Epidermal melanocyte (primary cell): ENCODE results near the gene C11orf91.
"Not testable (repeated sequence)": the region's sequence is repeated elsewhere in the genome, so short reads cannot be mapped to it uniquely, and the experiment has no call there.

Experiments
- DNase-seq: peaks from one replicate; pipeline ENCODE4 v3.0.0; 2011; ENCODE audit warnings: low spot score; ENCODE audit not compliant: insufficient read length

Gene C11orf91, protein sequence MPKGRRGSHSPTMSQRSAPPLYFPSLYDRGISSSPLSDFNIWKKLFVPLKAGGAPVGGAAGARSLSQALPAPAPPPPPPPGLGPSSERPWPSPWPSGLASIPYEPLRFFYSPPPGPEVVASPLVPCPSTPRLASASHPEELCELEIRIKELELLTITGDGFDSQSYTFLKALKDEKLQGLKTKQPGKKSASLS

DNA sequence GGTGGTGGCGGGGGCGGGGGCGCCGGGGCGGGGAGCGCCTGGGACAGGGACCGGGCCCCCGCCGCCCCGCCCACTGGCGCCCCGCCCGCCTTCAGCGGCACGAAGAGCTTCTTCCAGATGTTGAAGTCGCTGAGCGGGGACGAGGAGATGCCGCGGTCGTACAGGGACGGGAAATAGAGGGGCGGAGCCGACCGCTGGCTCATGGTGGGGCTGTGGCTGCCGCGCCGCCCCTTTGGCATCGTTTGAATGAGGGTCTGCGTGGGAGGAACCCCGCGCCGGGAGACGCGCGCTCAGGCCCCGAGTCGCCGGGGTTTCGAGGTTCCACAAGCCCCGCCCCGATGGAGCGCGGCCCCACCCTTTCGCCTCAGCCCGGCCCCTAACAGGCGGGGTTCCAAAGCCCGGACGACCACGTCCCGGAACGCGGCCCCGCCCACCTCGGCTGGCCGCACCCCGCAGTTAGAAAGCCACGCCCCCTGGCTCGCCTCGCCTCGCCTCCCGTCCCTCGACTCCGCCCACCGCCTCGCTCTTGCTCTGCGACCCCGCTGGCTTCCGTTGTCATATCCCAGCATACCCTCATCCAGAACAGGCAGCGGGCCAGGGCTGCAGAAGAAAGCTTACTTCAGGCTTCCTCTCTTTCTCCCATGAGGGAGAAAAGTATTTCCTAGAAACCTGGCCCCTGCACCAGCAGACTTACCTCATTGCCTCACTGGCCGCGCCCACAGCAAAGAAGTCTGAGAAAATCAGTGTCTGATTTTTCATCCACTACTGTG lies at the start of gene C11orf91:
C11orf91 (minus strand) TSS at position 325 of the 770 bp plus-strand sequence; CDS start at position 239, 86 bp downstream.
- peak; percentile 54 for DNase-seq

DNA sequence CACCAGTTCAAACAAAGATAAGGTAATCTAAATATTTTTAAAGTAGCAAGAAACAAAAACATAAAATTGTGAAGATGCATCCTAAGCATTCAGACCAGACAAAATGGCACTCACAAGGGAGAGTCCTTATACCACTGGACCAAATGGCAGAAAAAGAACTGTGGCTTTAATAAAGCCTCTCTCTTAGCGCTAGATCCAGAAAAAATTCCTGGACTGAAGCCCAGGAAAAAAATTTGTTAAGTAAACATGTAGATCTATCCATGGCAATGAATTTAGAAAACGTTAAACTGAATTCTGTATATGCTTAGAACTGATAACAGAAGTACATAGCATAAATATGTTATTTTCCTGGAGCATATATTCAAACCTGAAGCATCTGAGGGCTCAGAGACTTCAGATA lies 47.4 kb upstream of the C11orf91 start:
- no peak for DNase-seq

DNA sequence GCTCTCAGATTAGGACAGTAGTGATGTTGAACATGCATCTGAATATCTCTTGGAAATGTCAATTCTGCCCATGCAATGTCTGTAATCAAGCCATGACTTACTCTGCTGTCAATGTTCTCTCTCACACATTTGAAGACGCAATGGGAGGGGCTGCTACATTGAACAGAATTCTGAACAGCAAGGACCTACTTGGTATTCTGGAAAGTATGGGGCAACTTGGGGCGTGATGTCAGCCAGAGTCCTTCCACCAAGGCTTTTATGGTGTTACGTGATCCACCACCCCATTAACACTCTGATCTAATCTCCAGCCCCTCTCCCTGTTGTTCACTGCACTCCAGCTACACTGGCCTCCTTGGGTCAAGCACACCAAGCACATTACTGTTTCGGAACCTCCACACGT lies 42.7 kb upstream of the C11orf91 start:
- no peak for DNase-seq

DNA sequence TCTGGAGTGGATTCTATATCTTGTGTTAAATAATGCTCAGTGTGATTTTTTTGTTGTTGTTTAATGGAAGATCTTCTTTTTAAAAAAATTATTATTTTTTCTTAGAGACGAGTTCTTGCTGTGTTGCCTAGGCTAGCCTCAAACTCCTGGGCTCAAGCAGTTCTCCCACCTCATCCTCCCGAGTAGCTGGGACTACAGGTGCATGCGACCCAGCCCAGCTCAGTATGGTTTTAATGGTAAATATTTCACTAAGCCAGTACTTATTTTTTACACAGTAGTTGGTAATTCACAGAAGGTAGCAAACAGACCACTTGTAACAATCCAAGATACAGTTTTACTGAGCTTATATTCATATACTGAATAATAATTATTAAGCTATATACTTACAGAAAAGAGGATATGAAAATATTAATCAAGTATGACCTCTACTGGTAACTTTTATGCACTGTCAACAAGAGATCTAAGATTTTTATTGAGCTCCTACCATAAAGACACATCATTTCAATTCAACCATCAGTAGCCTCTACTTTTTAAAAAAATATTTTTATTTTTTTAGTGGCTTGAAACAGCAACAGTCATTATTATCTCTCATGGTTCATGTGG lies 41.7 kb upstream of the C11orf91 start:
- DNase-seq: no peak

DNA sequence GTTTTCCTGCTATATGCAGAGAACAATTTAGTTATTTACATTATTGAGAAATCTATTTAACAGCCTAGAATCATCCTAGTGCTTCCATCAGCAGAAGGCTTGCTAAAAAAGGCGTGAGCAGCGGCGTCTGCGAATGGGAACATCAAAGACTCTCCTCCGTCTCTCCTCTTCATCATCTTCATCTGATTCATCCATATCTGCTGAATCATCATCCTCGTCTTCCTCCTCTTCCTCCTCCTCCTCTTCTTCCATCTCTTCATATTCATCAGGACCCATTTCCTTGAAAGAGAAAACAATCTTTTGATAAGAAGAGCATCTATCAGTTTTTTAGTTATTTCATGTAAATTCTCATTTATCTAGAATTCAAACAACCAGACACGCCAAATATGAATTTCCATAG lies 41.2 kb upstream of the C11orf91 start:
- DNase-seq: no peak

DNA sequence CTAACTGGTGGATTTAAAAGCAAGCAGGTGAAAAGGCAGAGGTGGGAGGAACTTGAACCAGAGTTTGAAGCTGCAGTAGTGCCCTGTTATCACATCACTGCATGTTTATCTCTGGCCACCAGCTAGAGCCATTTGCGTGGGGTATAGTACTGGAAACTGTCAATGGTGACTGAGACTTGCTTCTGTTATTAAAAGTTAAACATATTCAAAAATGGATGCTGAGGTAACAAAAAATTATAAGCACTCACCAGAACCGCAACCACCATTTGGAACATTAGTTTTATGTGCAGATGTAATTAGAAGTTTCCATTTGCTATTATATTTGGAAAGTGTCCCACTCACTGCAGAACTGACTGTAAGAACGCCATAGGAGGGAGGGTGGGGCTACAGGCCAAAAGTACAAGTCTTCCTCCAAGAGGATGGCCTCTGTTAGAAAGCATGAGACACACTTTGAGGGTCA lies 36.8 kb upstream of the C11orf91 start:
- DNase-seq: no peak

DNA sequence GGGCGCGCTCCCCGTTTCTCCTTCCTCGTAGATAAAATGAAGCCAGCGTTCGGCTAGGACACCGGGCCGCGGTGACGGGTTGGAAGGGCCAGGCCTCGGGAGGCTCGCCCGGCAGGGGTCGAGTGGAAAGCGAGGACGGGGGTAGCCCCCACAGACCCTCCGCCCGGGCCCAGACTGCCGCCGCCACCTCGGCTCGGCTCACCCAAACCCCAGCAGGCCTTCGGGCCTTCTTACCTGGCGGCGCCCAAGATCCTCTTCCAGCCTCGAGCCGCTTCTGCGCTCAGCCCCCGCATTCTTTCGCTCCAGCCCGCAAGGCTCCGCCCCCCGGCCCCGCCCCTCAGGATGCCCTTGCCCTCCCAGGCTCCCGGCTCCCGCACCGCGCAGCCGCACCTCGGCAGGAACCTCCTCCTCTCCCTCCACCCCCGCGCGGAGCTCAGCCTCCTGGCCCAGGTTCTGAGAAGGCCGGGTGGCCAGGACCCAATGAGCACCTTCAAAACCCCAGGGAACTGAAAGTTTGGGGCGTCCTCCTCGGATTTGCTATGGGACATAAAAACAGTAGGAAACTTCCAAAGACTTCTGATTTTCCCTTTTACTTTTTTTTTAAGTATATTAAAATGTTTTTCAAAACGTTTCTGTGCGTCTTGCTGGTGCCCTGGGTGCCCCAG lies 35.7 kb upstream of the C11orf91 start, which contains the start of gene CD59:
CD59 (minus strand) TSS at position 276 of the 665 bp plus-strand sequence. CDS start 13,978 bp downstream, outside the sequence.
- peak; percentile 85 for DNase-seq

DNA sequence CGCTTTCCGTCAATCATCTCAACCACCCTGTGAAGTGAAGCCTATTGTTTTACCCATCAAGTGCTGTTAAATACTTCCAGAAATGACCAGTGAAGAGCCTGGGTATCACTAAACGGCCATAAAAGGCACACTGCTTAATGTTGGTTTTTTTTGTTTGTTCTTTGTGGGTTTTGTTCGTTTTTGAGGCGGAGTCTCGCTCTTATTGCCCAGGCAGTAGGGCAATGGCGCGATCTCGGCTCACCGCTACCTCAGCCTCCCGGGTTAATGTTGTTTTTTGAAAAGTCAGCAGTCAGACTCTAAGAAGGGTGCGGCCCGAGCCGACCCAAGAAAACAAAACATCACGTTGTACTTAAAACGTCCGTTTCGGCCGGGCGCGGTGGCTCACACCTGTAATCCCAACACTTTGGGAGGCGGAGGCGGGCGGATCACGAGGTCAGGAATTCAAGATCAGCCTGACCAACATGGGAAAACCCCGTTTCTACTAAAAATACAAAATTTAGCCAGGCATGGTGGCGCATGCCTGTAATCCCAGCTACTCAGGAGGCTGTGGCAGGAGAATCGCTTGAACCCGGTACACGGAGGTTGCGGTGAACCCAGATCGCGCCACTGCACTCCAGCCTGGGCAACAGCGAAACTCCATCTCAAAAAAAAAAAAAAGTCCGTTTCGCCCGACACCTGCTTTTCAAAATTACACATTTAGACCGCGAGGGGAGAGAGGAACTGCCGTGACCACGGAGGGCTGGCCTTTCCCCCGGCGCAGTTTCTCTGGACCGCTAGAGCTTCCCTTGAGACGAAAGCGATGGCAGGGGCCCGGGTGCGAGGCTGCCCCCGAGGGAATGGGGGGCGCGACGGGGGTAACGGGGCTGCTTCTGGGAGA lies 34.9 kb upstream of the C11orf91 start:
- no peak for DNase-seq

DNA sequence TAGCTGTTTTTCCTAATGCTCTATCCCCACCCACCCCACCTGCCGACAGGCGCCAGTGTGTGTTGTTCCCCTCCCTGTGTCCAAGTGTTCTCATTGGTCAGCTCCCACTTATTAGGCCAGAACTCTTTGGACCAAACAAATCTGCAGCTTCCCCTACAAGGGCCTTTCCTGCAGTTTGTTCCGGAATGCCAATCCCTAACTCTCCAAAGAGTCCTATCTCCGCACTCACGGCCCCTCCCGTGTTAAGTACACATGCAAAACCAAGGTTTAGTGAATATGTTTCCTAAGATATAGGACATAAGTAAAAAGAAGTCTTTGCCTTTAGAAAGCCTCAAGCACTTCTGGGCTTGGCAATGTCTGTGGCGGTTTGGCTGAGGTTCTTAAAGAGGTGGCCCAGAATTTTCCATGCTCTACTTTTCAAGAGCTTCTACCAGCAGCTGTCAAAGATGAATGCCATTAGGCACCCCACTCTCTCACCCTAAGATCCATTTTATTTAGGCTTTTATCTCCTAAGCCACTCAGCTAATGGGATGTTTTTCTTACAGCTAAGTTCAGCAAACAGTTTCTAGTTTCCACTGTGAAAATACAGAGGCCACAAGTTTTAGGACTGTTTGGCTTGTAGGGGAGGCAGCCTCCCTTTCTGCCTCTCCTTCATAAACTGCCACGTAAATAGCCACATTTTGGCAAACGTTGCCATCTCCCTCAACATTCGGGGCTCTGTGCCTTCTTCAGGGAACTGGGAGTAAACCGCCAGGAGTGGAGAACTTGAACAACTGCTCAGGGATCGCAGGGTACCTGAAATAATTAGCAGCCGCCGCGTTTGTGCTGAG lies 34.0 kb upstream of the C11orf91 start:
- no peak for DNase-seq

DNA sequence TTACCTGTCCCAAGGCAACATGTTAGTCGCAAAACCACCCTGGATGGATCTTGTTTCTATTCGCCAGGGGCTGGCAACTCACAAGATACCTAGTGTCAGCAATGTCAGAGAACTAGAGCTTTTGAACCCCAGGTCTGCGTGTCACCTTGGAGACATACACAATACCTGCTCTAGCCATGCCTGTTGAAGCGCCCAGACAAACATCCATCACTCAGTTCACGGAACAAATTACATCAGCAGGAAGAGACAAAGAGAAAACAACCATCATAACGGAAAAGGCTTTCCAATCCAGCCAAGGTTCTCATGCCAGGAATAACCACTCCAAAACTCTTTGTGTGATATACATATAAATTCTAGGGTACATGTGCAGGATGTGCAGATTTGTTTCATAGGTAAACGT lies 33.4 kb upstream of the C11orf91 start:
- DNase-seq: no peak

DNA sequence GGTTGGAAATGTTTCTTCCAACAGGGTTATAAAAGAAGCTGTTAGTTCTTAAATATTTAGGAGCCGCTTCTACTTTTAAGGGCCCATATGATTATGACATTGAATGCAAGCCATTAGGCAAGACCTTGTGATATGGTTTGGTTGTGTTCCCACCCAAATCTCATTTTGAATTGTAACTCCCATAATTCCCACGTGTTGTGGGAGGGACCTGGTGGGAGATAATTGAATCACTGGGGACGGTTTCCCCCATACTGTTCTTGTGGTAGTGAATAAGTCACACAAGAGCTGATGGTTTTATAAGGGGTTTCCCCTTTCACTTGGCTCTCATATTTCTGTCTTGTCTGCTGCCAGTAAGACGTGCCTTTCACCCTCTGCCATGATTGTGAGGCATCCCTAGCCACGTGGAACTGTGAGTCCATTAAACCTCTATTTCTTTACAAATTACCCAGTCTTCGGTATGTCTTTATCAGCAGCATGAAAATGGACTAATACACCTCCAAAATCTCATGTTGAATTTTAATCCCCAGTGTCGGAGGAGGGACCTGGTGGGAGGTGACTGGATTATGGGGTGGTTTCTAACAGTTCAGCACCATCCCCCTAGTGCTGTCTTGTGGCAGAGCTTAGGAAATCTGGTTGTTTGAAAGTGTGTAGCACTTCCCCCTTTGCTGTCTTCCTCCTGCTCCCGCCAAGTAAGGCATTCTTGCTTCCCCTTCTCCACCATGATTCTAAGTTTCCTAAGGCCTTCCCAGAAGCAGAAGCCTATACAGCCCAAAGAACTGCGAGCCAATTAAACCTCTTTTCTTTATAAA lies 31.3 kb upstream of the C11orf91 start:
- DNase-seq: no peak

DNA sequence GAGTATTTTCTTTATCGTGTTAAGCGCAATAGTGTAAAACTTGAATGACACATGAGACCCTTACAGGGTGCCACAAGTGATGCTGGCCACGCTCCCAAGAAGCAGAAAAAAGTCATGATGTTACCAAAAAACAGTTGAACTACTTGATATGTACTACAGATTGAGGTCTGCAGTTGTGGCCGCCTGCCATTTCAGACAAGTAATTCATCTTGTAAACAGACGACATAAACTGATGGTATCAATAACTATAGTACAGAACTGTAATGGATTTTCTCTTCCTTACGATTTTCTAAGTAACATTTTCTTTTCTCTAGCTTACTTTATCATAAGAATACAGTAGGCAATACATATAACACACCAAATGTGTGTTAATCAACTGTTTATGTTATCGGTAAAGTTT lies 30.1 kb upstream of the C11orf91 start:
- DNase-seq: no peak

DNA sequence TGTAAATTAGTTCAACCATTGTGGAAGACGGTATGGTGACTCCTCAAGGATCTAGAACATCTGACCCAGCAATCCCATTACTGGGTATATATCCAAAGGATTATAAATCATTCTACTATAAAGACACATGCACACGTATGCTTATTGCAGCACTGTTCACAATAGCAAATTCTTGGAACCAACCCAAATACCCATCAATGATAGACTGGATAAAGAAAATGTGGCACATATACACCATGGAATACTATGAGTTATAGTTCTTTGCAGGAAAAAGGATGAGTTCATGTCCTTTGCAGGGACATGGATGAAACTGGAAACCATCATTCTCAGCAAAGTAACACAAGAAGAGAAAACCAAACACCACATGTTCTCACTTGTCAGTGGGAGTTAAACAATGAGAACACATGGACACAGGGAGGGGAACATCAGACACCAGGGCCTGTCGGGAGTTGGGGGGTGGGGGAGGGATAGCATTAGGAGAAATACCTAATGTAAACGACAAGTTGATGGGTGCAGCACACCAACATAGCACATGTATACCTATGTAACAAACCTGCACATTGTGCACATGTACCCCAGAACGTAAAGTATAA lies 28.5 kb upstream of the C11orf91 start:
- not testable (repeated sequence) for DNase-seq

DNA sequence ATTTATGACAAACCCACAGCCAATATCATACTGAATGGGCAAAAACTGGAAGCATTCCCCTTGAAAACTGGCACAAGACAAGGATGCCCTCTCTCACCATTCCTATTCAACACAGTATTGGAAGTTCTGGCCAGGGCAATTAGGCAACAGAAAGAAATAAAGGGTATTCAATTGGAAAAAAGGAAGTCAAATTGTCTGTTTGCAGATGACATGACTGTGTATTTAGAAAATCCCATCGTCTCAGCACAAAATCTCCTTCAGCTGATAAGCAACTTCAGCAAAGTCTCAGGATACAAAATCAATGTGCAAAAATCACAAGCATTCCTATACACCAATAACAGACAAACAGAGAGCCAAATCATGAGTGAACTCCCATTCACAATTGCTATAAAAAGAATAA lies 26.9 kb upstream of the C11orf91 start:
- not testable (repeated sequence) for DNase-seq

DNA sequence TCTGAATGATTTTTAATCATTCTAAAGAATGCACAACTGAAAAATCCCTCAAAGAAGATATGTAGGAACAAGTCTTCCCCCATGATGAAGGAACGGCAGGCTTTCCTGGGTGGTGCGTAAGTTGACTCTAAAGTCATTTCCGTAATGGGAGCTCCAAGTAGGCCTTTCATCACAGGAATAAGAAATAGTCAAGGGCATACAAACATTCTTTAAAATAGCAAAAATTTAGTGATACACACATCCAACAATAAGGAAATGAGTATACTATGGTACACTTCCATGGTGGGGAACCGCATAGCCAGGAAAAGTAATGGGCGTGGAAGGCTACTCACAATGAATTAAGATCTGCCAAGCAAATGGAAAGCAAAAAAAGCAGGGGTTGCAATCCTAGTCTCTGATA lies 24.9 kb upstream of the C11orf91 start:
- no peak for DNase-seq

DNA sequence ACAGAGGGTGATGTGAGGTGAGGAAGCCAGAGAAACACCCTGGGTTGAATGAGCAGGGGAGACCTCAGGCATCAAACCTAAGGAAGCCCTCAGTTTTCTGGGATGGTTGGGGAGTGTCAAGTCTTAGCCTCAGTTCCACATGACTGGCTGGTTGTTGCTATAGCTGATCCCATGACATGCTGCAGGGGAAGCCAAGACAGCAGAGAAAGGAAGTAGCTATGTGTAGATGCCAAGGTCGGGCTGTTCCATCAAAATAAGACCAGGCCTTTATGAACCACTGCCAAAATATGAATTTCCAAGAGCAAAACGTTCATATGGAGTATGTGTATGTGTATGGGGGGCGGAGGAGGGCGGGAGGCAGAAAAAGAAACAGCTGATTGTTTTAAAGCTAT lies 24.0 kb upstream of the C11orf91 start:
- peak; percentile 57 for DNase-seq

DNA sequence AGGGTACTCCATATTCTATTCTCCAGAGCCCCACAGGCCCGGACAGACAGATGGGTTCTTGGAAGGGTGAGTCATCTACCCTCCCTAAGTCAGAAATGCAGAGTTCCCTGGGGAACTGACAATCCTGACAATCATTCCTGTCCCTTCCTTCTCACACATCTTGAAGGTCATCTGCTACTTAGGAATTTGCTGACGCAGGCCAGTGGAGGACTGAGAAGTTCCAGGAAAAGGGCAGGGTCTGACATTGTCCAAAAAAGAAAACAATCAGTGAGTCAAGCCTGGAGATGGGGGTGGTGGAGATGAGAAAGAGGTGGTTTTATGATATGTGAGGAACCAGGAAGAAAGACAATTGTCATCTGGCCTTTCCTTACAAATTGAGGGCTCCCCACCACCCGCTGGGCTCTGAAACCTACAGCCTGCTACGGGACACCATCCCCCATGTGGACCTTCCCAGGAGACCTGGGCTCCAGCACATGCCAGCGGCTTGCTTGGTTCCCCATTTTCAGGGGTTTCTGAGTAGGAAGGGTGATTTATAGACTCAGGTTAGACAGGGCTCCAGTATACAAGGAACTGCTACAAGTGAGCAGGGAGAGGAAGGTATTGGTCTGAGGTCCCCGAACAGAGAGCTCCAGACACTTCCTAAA lies 22.7 kb upstream of the C11orf91 start:
- no peak for DNase-seq

DNA sequence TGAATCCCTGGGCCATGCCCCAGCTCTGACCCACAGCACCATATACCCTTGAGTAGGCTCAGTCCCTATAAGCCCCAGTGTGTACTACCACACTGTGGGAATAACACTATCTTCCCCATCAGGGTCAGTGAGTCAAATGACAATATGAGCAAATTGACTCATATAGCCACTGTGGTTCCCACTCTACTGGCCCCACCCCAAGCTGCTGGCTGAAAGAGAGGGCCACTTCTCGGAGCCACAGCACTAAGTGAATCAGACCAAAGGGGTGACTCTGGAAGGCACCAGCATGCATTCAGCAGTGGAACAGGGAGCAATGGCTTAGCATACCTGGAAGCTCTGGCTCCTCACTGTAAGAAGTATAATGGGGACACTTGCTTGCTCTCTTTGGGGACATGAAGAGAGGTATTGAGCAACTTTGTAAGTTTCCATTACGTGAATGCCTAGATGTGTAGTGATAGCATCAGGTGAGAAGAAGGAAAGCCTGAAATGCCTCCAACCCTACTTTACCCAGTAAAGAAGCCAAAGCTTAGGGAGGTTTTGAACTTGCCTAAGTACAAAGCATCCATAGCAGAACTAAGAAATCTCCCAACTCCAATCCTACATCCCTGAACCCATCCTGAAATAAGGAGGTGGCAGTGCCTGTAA lies 22.1 kb upstream of the C11orf91 start:
- DNase-seq: no peak
